Fibroblast of lung (primary cell): ENCODE data around the gene DUS4L. TPM values are rescaled to one million over a fixed set of nuclear protein-coding genes. Genes with fewer than 3 reads are reported as not detected.

Experiments used
- DNase-seq, 2 donors: peaks; one replicate each; pipeline versions ENCODE4 v3.0.0 to v3.0.0-alpha.2; 2010; ENCODE audit warnings: low read depth in 2 of 2
- H2AFZ ChIP-seq: 2 replicates; pipeline ENCODE4 v1.5.1; 2012; ENCODE audit warnings: low read length, control low read depth, inconsistent platforms
- H3K27ac ChIP-seq: 2 replicates; pipeline ENCODE4 v1.5.1; 2011; ENCODE audit warnings: low read length, control low read depth; ENCODE audit not compliant: insufficient read depth
- H3K27me3 ChIP-seq: 2 replicates; pipeline ENCODE4 v1.5.1; 2011; ENCODE audit warnings: mild to moderate bottlenecking, low read length; ENCODE audit not compliant: control insufficient read depth, insufficient read depth
- H3K36me3 ChIP-seq: 2 replicates; pipeline ENCODE4 v1.5.1; 2011; ENCODE audit warnings: low read length; ENCODE audit not compliant: control insufficient read depth, insufficient read depth
- H3K4me1 ChIP-seq: 2 replicates; pipeline ENCODE4 v1.5.1; 2011; ENCODE audit warnings: low read length; ENCODE audit not compliant: control insufficient read depth, insufficient read depth; ENCODE audit errors: extremely low read depth
- H3K4me2 ChIP-seq: 2 replicates; pipeline ENCODE4 v1.5.1; 2011; ENCODE audit warnings: low read length, control low read depth; ENCODE audit not compliant: insufficient read depth; ENCODE audit errors: extremely low read depth
- H3K4me3 ChIP-seq, 4 experiments: fragments of 200-600 bp in 1 of 4; sonication (generic) in 1 of 4; replicated peaks in 1 of 4; 2 replicates each; pipeline ENCODE4 v1.5.1; 2011 to 2016; ENCODE audit warnings: low read length in 4 of 4, low read depth in 3 of 4, mild to moderate bottlenecking in 3 of 4, control low read depth in 2 of 4, inconsistent platforms in 1 of 4, mixed read lengths in 1 of 4; ENCODE audit not compliant: insufficient read depth in 1 of 4; ENCODE audit errors: control extremely low read depth in 1 of 4
- H3K79me2 ChIP-seq: 2 replicates; pipeline ENCODE4 v1.5.1; 2012; ENCODE audit warnings: mild to moderate bottlenecking, low read length, inconsistent platforms; ENCODE audit not compliant: control insufficient read depth, insufficient read depth
- H3K9ac ChIP-seq: 2 replicates; pipeline ENCODE4 v1.5.1; 2011; ENCODE audit warnings: mild to moderate bottlenecking, low read length, control low read depth; ENCODE audit not compliant: insufficient read depth
- H3K9me3 ChIP-seq: 2 replicates; pipeline ENCODE4 v1.5.1; 2012; ENCODE audit warnings: low read depth, low read length; ENCODE audit not compliant: control insufficient read depth, insufficient read depth
- H4K20me1 ChIP-seq: 2 replicates; pipeline ENCODE4 v1.5.1; 2011; ENCODE audit warnings: low read length; ENCODE audit not compliant: control insufficient read depth, insufficient read depth; ENCODE audit errors: extremely low read depth
- EZH2 ChIP-seq: IDR thresholded peaks from 2 replicates; pipeline ENCODE4 v1.5.1; 2012; ENCODE audit warnings: low read length, control low read depth, mild to moderate bottlenecking; ENCODE audit errors: missing control alignments
- polyA plus RNA-seq, 2 donors: library from polyadenylated mRNA; depleted of rRNA in 1 of 2; stranded (reverse) in 1 of 2; unstranded in 1 of 2; fragments of >200 nt; gene quantifications; 2 replicates each; pipeline ENCODE4 v1.2.1, GENCODE V29; 2011 to 2012; ENCODE audit warnings: missing spikeins in 1 of 2
- total RNA-seq: library from RNA; depleted of rRNA; stranded (reverse); fragments of >200 nt; gene quantifications from 2 replicates; pipeline ENCODE4 v1.2.1, GENCODE V29; 2014
- TF ChIP-seq, protein P1 (sequence below), 2 donors: IDR thresholded peaks in 1 of 2; conservative IDR thresholded peaks in 1 of 2; 1 replicate in 1 of 2; 2 replicates in 1 of 2; pipeline ENCODE4 v1.5.1; 2011 to 2012; ENCODE audit warnings: low read length in 2 of 2, control low read depth in 1 of 2, inconsistent platforms in 1 of 2, low read depth in 1 of 2, mild to moderate bottlenecking in 1 of 2

The DUS4L gene
- total and polyA plus RNA-seq, 2 donors (not counting 1 experiment from before 2014, with no cell fraction given): 5.5 to 8.8 TPM

DNA sequence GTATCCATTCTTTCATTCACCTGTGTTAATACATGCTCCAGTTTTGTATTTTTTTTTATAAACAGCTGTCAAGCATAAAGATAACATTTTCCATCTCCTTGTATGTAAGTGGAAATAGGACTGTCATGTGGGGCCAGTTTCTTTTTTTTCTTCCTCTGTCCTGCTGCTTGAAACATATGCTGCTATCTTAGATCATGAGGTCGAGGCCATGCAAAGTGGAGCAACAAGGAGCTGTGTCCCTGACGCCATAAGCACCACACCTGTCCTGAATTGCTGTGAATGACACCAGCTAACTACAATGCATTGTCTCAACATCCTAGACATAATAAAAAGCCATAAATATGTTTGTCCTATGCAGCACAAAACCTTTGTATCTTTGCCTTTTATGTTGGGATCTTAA is 59.1 kb downstream of the DUS4L start:
- H3K79me2 ChIP-seq: no peaks in the 10 kb centered on the region
- DNase-seq: no peak
- H3K36me3 ChIP-seq: peaks cover 2% of the 10 kb centered on the region
- H3K4me1 ChIP-seq: no peaks in the 10 kb centered on the region
- TF ChIP-seq EZH2: no peak
- no peak overlapping the region for H3K9ac ChIP-seq
- H3K27ac ChIP-seq: no peak overlapping the region
- no peak overlapping the region for H3K4me3 ChIP-seq
- H3K27me3 ChIP-seq: no peaks in the 10 kb centered on the region
- H3K4me2 ChIP-seq: no peak overlapping the region
- no peaks in the 10 kb centered on the region for H3K9me3 ChIP-seq
- H2AFZ ChIP-seq: no peak overlapping the region
- H4K20me1 ChIP-seq: no peaks in the 10 kb centered on the region

DNA sequence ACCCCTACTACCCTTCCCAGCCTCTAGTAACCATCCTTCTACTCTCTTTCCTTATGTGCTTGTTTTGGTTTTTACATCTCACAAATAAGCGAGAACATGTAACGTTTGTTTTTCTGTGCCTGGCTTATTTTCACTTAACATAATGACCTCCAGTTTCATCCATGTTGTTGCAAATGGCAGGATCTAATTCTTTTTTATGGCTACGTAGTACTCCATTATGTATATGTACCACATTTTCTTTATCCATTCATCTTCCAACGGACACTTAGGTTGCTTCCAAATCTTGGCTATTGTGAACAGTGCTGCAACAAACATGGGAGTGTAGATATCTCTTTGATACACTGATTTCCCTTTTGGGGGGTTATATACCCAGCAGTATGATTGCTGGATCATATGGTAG is 63.2 kb downstream of the DUS4L start:
- H3K9ac ChIP-seq: no peak overlapping the region
- no peak overlapping the region for H3K27ac ChIP-seq
- no peaks in the 10 kb centered on the region for H3K9me3 ChIP-seq
- no peak for DNase-seq
- H3K79me2 ChIP-seq: no peaks in the 10 kb centered on the region
- no peaks in the 10 kb centered on the region for H3K36me3 ChIP-seq
- H2AFZ ChIP-seq: no peak overlapping the region
- no peaks in the 10 kb centered on the region for H3K27me3 ChIP-seq
- no peaks in the 10 kb centered on the region for H4K20me1 ChIP-seq
- TF ChIP-seq, protein P1, sequence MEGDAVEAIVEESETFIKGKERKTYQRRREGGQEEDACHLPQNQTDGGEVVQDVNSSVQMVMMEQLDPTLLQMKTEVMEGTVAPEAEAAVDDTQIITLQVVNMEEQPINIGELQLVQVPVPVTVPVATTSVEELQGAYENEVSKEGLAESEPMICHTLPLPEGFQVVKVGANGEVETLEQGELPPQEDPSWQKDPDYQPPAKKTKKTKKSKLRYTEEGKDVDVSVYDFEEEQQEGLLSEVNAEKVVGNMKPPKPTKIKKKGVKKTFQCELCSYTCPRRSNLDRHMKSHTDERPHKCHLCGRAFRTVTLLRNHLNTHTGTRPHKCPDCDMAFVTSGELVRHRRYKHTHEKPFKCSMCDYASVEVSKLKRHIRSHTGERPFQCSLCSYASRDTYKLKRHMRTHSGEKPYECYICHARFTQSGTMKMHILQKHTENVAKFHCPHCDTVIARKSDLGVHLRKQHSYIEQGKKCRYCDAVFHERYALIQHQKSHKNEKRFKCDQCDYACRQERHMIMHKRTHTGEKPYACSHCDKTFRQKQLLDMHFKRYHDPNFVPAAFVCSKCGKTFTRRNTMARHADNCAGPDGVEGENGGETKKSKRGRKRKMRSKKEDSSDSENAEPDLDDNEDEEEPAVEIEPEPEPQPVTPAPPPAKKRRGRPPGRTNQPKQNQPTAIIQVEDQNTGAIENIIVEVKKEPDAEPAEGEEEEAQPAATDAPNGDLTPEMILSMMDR (conservative IDR thresholded peaks at IDR 0.05 in 1 of 2, IDR thresholded peaks at IDR 0.05 in 1 of 2; ENCODE audit: low read depth in 1 of 2, low read length in 2 of 2): no peak
- TF ChIP-seq EZH2: no peak
- H3K4me1 ChIP-seq: no peaks in the 10 kb centered on the region
- H3K4me2 ChIP-seq: no peak overlapping the region
- H3K4me3 ChIP-seq: no peak overlapping the region

Other genes starting within 250 kb of the DUS4L start
- gene GPR22, start 93.9 kb upstream of the DUS4L start, total RNA-seq: not detected in 2 replicates
- gene GPR22, start 93.9 kb upstream of the DUS4L start, polyA plus RNA-seq: not detected in 2 replicates
- 28.2 and 34.5 TPM in 2 replicates for gene COG5, start 51 bp upstream of the DUS4L start, total RNA-seq
- 32.7 and 40.3 TPM in 2 replicates for gene COG5, start 51 bp upstream of the DUS4L start, polyA plus RNA-seq
- gene BCAP29, start 16.3 kb downstream of the DUS4L start, total RNA-seq: 40.8 and 64.7 TPM in 2 replicates
- gene BCAP29, start 16.3 kb downstream of the DUS4L start, polyA plus RNA-seq: 68.5 and 79.7 TPM in 2 replicates
- 0.26 and 0.50 TPM in 2 replicates for gene SLC26A4, start 96.9 kb downstream of the DUS4L start, total RNA-seq
- gene SLC26A4, start 96.9 kb downstream of the DUS4L start, polyA plus RNA-seq: 0.33 and 0.51 TPM in 2 replicates
- 17.5 and 21.1 TPM in 2 replicates for gene CBLL1, start 180.2 kb downstream of the DUS4L start, total RNA-seq
- gene CBLL1, start 180.2 kb downstream of the DUS4L start, polyA plus RNA-seq: 20.1 and 24.6 TPM in 2 replicates
- not detected in 2 replicates for gene SLC26A3, start 239.3 kb downstream of the DUS4L start, total RNA-seq
- not detected in 2 replicates for gene SLC26A3, start 239.3 kb downstream of the DUS4L start, polyA plus RNA-seq